Spinal cord (tissue), 4 donors: ENCODE measurements around the gene FAM174C. TPM values are rescaled to one million over a fixed set of nuclear protein-coding genes. Genes with fewer than 3 reads are reported as not detected.

Source experiments
- polyA plus RNA-seq, 2 donors: library from polyadenylated mRNA; unstranded; fragments of 120-200 nt; gene quantifications; one replicate each; pipeline ENCODE4 v1.2.1, GENCODE V29; 2013; ENCODE audit not compliant: insufficient read length in 2 of 2
- total RNA-seq, 2 donors: library from RNA; depleted of rRNA in 1 of 2; stranded (reverse); fragments of 120-200 nt in 1 of 2; fragments of >200 nt in 1 of 2; gene quantifications; one replicate each; pipeline versions ENCODE4 v1.2.3 to v1.2.4, GENCODE V29; 2013 to 2014

Gene FAM174C
- total and polyA plus RNA-seq, 4 donors: 3.7 to 32.9 (median 25.2) TPM

Other genes starting within 250 kb of the FAM174C start
- gene CNN2, start 248.9 kb upstream of the FAM174C start, total RNA-seq: 10 to 100 TPM; 26.3 to 43.4 TPM
- gene CNN2, start 248.9 kb upstream of the FAM174C start, polyA plus RNA-seq: 10 to 100 TPM; 35.7 to 40.3 TPM
- gene ABCA7, start 235.4 kb upstream of the FAM174C start, total RNA-seq: 10 to 100 TPM in 1 of 2 donors, 1 to 10 TPM in 1; 9.4 to 14.5 TPM
- gene ABCA7, start 235.4 kb upstream of the FAM174C start, polyA plus RNA-seq: 10 to 100 TPM; 16.8 to 23.7 TPM
- 1 to 10 TPM; 5.1 to 7.3 TPM for gene ARHGAP45, start 208.4 kb upstream of the FAM174C start, total RNA-seq
- 10 to 100 TPM; 16.9 to 17.4 TPM for gene ARHGAP45, start 208.4 kb upstream of the FAM174C start, polyA plus RNA-seq
- gene POLR2E, start 180.2 kb upstream of the FAM174C start, total RNA-seq: 10 to 100 TPM; 53.1 to 93.3 TPM
- gene POLR2E, start 180.2 kb upstream of the FAM174C start, polyA plus RNA-seq: 100 to 1,000 TPM; 219 to 221 TPM
- gene GPX4, start 171.5 kb upstream of the FAM174C start, total RNA-seq: 100 to 1,000 TPM; 123 to 287 TPM
- 100 to 1,000 TPM; 442 to 452 TPM for gene GPX4, start 171.5 kb upstream of the FAM174C start, polyA plus RNA-seq
- gene SBNO2, start 101.3 kb upstream of the FAM174C start, total RNA-seq: 10 to 100 TPM in 1 of 2 donors, 1 to 10 TPM in 1; 7.2 to 10.5 TPM
- 10 to 100 TPM; 12.9 to 17.9 TPM for gene SBNO2, start 101.3 kb upstream of the FAM174C start, polyA plus RNA-seq
- 10 to 100 TPM; 35.4 to 60.0 TPM for gene STK11, start 69.8 kb upstream of the FAM174C start, total RNA-seq
- 10 to 100 TPM; 57.5 to 66.6 TPM for gene STK11, start 69.8 kb upstream of the FAM174C start, polyA plus RNA-seq
- gene CBARP, start 37.5 kb upstream of the FAM174C start, total RNA-seq: 1 to 10 TPM; 2.7 to 4.6 TPM
- gene CBARP, start 37.5 kb upstream of the FAM174C start, polyA plus RNA-seq: 10 to 100 TPM; 35.4 to 38.6 TPM
- gene ATP5F1D, start 33.8 kb upstream of the FAM174C start, total RNA-seq: 10 to 100 TPM; 17.4 to 90.8 TPM
- gene ATP5F1D, start 33.8 kb upstream of the FAM174C start, polyA plus RNA-seq: 100 to 1,000 TPM; 198 to 219 TPM
- 10 to 100 TPM; 13.3 to 13.9 TPM for gene MIDN, start 26.9 kb upstream of the FAM174C start, total RNA-seq
- 10 to 100 TPM; 95.3 to 97.1 TPM for gene MIDN, start 26.9 kb upstream of the FAM174C start, polyA plus RNA-seq
- gene CIRBP, start 6.2 kb upstream of the FAM174C start, total RNA-seq: 100 to 1,000 TPM; 323 to 565 TPM
- 100 to 1,000 TPM; 684 to 821 TPM for gene CIRBP, start 6.2 kb upstream of the FAM174C start, polyA plus RNA-seq
- gene EFNA2, start 10.3 kb downstream of the FAM174C start, total RNA-seq: 1 to 10 TPM; 2.1 to 4.5 TPM
- gene EFNA2, start 10.3 kb downstream of the FAM174C start, polyA plus RNA-seq: 10 to 100 TPM; 17.0 to 18.7 TPM
- 10 to 100 TPM; 43.0 to 98.8 TPM for gene NDUFS7, start 108.4 kb downstream of the FAM174C start, total RNA-seq
- gene NDUFS7, start 108.4 kb downstream of the FAM174C start, polyA plus RNA-seq: 100 to 1,000 TPM; 149 to 164 TPM
- 10 to 100 TPM; 15.5 to 30.1 TPM for gene GAMT, start 126.0 kb downstream of the FAM174C start, total RNA-seq
- gene GAMT, start 126.0 kb downstream of the FAM174C start, polyA plus RNA-seq: 10 to 100 TPM; 77.0 to 81.2 TPM
- 10 to 100 TPM; 22.1 to 47.6 TPM for gene DAZAP1, start 132.1 kb downstream of the FAM174C start, total RNA-seq
- gene DAZAP1, start 132.1 kb downstream of the FAM174C start, polyA plus RNA-seq: 10 to 100 TPM; 64.5 to 84.4 TPM
- 100 to 1,000 TPM; 243 to 719 TPM for gene RPS15, start 162.9 kb downstream of the FAM174C start, total RNA-seq
- 100 to 1,000 TPM; 789 to 822 TPM for gene RPS15, start 162.9 kb downstream of the FAM174C start, polyA plus RNA-seq
- 10 to 100 TPM; 46.3 to 82.4 TPM for gene APC2, start 174.6 kb downstream of the FAM174C start, total RNA-seq
- 100 to 1,000 TPM; 168 to 190 TPM for gene APC2, start 174.6 kb downstream of the FAM174C start, polyA plus RNA-seq
- 10 to 100 TPM; 15.6 to 36.1 TPM for gene C19orf25, start 203.7 kb downstream of the FAM174C start, total RNA-seq
- 10 to 100 TPM; 45.2 to 45.6 TPM for gene C19orf25, start 203.7 kb downstream of the FAM174C start, polyA plus RNA-seq
- gene PCSK4, start 214.8 kb downstream of the FAM174C start, total RNA-seq: 1 to 10 TPM; 2.2 to 5.9 TPM
- gene PCSK4, start 214.8 kb downstream of the FAM174C start, polyA plus RNA-seq: 10 to 100 TPM; 12.6 to 14.4 TPM
- gene REEP6, start 215.7 kb downstream of the FAM174C start, total RNA-seq: 1 to 10 TPM; 3.3 to 4.5 TPM
- 10 to 100 TPM; 13.1 to 13.3 TPM for gene REEP6, start 215.7 kb downstream of the FAM174C start, polyA plus RNA-seq
- gene ADAMTSL5, start 237.5 kb downstream of the FAM174C start, total RNA-seq: under 1 TPM; 0.40 to 0.99 TPM
- gene ADAMTSL5, start 237.5 kb downstream of the FAM174C start, polyA plus RNA-seq: 1 to 10 TPM in 1 of 2 donors, under 1 TPM in 1; 0.82 to 1.6 TPM
- under 1 TPM; 0.59 to 0.66 TPM for gene PLK5, start 248.5 kb downstream of the FAM174C start, total RNA-seq
- 1 to 10 TPM; 4.2 to 5.9 TPM for gene PLK5, start 248.5 kb downstream of the FAM174C start, polyA plus RNA-seq